Stimulated activated naive CD4-positive, alpha-beta T cell (primary cell): Measurements from ENCODE around the gene ITFG2.
"Not testable (repeated sequence)": the region's sequence is repeated elsewhere in the genome, so short reads cannot be mapped to it uniquely, and the experiment has no call there.

Experiments used
- DNase-seq, 6 experiments: peaks; one replicate each; lab custom pipeline; 2025; lab: John Stamatoyannopoulos, UW

The ITFG2 gene

DNA sequence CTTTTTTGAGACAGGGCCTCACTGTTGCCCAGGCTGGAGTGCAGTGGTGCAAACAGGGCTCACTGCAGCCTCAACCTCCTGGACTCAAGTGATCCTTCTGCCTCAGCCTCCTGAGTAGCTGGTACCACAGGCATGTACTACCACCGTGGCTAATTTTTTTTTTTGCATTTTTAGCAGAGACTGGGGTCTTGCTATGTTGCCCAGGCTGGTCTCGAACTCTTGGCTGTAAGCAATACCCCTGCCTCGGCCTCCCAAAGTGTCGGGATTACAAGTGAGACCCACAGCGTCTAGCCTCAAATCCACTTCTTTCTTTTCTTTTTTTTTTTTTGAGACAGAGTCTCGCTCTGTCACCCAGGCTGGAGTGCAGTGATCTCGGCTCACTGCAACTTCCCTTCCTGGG, 50.9 kb downstream of the ITFG2 start:
- DNase-seq = not testable (repeated sequence)

DNA sequence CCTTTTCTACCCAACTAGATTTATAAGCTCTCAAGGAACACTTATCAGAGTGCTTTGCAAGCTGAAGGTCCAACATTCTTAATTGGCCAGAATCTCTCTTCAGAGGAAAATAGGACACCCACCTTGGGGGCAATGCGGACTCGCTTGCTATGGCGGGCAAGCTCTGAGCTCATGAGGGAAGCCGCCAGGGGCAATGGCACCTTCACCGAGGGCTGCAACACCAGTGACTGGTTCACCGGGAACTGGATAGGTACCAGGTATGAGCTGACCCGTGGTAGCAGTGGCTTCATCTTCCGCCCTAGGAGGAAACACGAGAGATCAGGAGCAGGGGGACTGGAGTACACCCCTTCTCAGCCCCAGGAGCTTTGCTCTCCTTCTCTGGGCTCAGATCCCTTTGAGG, 51.7 kb downstream of the ITFG2 start:
- no peak for DNase-seq

DNA sequence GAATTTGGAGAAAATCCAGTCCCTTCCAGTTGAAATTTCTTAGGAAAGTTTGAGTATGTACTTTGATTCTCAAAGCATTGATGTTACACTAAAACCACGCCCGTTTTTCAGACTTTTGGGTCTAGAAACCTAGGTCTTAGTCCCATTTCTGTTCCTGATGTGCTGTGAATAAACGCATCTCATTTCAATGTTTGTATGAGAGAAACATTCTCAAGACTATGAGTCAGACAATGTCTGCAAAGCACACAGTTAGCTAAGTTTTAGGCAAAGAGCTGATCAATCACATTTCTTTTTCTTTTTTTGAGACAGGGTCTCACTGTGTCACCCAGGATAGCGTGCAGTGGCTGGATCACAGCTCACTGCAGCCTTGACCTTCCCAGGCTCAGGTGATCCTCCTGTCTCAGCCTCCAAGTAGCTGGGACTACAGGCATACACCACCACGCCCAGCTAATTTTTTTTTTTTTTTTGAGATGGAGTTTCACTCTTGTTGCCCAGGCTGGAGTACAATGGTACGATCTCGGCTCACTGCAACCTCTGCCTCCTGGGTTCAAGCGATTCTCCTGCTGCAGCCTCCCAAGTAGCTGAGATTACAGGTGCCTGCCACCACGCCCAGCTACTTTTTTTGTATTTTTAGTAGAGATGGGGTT, 56.6 kb downstream of the ITFG2 start:
- not testable (repeated sequence) for DNase-seq
